GM10248 (cell line): ENCODE measurements around the gene RGS11.

Experiments used
- CTCF ChIA-PET: fragments of 300-600 bp; sonication (Branson Sonifier 250); formaldehyde crosslinking; extraction: SDS; loops from one replicate; lab custom pipeline; 2021; ENCODE audit warnings: antibody characterized with exemption; lab: Yijun Ruan, JAX
- POLR2A ChIA-PET: fragments of 350-650 bp; sonication (Branson Sonifier 250); formaldehyde crosslinking; extraction: SDS; loops from one replicate; lab custom pipeline; 2020; ENCODE audit warnings: antibody characterized with exemption; lab: Yijun Ruan, JAX
- DNase-seq: peaks from one replicate; pipeline ENCODE4 v3.0.0; 2012; ENCODE audit errors: extremely low spot score
- CTCF ChIP-seq: IDR thresholded peaks from 2 replicates; pipeline ENCODE4 v1.5.1; 2012; ENCODE audit warnings: mild to moderate bottlenecking, low read depth; ENCODE audit errors: extremely low read depth, missing control alignments, control extremely low read depth

RGS11 gene

GRCh38 chr16:249431-249830 lies 26.3 kb downstream of the RGS11 start:
- TF ChIP-seq CTCF: no peak
- ChIA-PET POLR2A (no interaction called here), CTCF (interaction anchor here (0.7 to 1.8 kb wide), 4 partner anchors 9 to 143 kb away, joined by 3 to 10 read pairs (median 5); no protein-coding TSS in a partner anchor)
- no peak for DNase-seq

DNA sequence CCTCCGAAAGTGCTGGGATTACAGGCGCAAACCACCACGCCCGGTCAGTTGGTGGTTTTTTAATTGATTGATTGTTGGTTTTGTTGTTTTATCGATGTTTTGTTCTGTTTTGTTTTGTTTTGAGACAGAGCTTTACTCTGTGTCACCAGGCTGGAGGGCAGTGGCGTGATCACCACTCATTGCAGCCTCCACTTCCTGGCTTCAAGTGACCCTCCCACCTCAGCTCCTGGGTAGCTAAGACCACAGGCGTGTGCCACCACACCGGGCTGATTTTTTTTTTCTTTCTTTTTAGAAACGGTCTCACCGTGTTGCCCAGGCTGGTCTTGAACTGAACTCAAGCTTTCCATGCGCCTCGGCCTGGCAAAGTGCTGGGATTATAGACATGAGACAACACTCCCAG lies 28.7 kb downstream of the RGS11 start:
- no peak for TF ChIP-seq CTCF
- ChIA-PET POLR2A (no interaction called here), CTCF (no interaction called here)
- DNase-seq: no peak

GRCh38 chr16:245105-245504 lies 30.6 kb downstream of the RGS11 start:
- ChIA-PET POLR2A (no interaction called here), CTCF (no interaction called here)
- no peak for DNase-seq
- no peak for TF ChIP-seq CTCF

GRCh38 chr16:243348-243747 lies 32.4 kb downstream of the RGS11 start:
- POLR2A ChIA-PET: no interaction called here
- CTCF ChIA-PET: interaction anchor here (1.2 kb wide), 2 partner anchors 9 to 125 kb away, joined by 3 read pairs; no protein-coding TSS in a partner anchor
- DNase-seq: no peak
- TF ChIP-seq CTCF: no peak

DNA sequence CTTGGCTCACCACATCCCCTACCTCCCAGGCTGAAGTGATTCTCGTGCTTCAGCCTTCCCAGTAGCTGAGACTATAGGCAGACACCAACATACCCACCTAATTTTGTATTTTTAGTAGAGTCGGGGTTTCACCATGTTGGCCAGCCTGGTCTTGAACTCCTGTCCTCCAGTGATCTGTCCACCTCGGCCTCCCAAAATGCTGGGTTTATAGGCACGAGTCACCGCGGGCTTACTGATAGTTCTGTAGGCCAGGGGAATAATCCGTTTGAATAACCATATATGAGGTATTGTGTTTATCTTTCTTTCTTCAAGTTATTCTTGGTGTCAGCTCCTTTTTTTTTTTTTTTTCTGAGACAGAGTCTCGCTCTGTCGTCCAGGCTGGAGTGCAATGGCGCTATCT lies 33.5 kb downstream of the RGS11 start:
- ChIA-PET CTCF (interaction anchor here (1.2 kb wide), 2 partner anchors 10 to 124 kb away, joined by 3 read pairs; no protein-coding TSS in a partner anchor), POLR2A (no interaction called here)
- no peak for DNase-seq
- TF ChIP-seq CTCF: no peak

DNA sequence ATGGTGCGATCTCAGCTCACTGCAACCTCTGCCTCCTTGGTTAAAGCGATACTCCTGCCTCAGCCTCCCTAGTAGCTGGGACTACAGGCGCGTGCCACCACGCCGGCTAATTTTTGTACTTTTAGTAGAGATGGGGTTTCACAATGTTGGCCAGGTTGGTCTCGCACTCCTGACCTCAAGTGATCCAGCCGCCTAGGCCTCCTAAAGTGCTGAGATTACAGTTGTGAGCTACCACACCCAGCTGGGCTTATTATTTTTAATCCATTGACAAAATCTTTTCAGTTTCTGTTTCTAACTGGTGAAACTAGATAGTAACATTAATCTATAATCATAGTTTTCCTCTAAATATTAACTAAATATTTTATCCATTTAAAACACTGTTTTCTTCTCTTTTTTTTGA lies 35.2 kb downstream of the RGS11 start:
- CTCF ChIA-PET: interaction anchor here (1.1 to 2.2 kb wide), 3 partner anchors 9 to 13 kb away, joined by 3 to 5 read pairs (median 4); partner anchors contain the start of gene LUC7L
- no peak for TF ChIP-seq CTCF
- POLR2A ChIA-PET: interaction anchor here (0.6 kb wide), 1 partner anchor 22 kb away, joined by 5 read pairs; no protein-coding TSS in a partner anchor
- no peak for DNase-seq
